Right atrium auricular region (tissue), 2 donors: ENCODE results near the gene BBS4. TPM values are rescaled to one million over a fixed set of nuclear protein-coding genes. Genes with fewer than 3 reads are reported as not detected.
A peak's percentile ranks its signal among the peaks of the same experiment; 100 is the strongest.

ENCODE experiments used
- DNase-seq: peaks from one replicate; pipeline ENCODE4 v3.0.0-alpha.2; 2019; ENCODE audit warnings: low spot score
- H3K27ac ChIP-seq, 2 donors: fragments of 200-600 bp; sonication (generic); 1 replicate in 1 of 2; 2 replicates in 1 of 2; pipeline ENCODE4 v1.5.1; 2016 to 2019
- H3K27me3 ChIP-seq, 2 donors: fragments of 200-600 bp; sonication (generic); one replicate each; pipeline versions ENCODE4 v1.5.1 to v1.6.0; 2017 to 2019
- H3K36me3 ChIP-seq: fragments of 200-600 bp; sonication (generic); one replicate; pipeline ENCODE4 v1.5.1; 2016
- H3K4me1 ChIP-seq, 2 donors: fragments of 200-600 bp; sonication (generic); one replicate each; pipeline versions ENCODE4 v1.5.1 to v1.6.0; 2017 to 2019
- H3K4me3 ChIP-seq, 2 donors: fragments of 200-600 bp; sonication (generic); 1 replicate in 1 of 2; 2 replicates in 1 of 2; pipeline ENCODE4 v1.5.1; 2017 to 2019; ENCODE audit warnings: mild to moderate bottlenecking in 1 of 2, moderate library complexity in 1 of 2
- H3K9me3 ChIP-seq, 2 donors: fragments of 200-600 bp; sonication (generic); one replicate each; pipeline ENCODE4 v1.5.1; 2019
- total RNA-seq, 2 donors: library from RNA; depleted of rRNA; stranded (reverse); fragments of >200 nt; gene quantifications; one replicate each; pipeline ENCODE4 v1.1.0, GENCODE V29; 2016
- TF ChIP-seq, protein P1 (sequence below), 2 donors: fragments of 200-600 bp; sonication (generic); IDR thresholded peaks; one replicate each; pipeline ENCODE4 v1.5.1; 2019; ENCODE audit warnings: antibody characterized with exemption in 2 of 2

BBS4 gene
- total RNA-seq, 2 donors from 2014 or later: 8.0 to 12.1 TPM

DNA sequence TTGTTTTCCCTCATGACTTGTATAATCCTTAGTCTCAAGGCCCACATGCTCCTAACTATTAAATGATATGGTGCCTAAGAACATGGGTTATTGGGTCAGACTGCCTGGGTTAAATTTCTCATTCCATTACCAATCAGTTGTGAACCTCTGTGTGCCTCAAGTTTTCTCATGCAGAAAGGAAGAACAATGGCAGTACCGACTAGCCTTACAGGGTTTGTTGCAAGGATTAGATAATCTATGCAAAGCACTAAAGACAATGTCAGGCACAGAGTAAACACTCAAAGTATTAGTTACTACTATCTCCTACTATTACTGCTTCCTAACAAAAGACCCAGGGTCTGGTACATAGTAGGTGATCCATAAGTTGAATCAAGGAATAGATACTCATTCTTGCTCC lies 85.3 kb downstream of the BBS4 start:
- H3K9me3 ChIP-seq: peaks cover 0 to 16% of the 10 kb centered on the region in 2 donors

DNA sequence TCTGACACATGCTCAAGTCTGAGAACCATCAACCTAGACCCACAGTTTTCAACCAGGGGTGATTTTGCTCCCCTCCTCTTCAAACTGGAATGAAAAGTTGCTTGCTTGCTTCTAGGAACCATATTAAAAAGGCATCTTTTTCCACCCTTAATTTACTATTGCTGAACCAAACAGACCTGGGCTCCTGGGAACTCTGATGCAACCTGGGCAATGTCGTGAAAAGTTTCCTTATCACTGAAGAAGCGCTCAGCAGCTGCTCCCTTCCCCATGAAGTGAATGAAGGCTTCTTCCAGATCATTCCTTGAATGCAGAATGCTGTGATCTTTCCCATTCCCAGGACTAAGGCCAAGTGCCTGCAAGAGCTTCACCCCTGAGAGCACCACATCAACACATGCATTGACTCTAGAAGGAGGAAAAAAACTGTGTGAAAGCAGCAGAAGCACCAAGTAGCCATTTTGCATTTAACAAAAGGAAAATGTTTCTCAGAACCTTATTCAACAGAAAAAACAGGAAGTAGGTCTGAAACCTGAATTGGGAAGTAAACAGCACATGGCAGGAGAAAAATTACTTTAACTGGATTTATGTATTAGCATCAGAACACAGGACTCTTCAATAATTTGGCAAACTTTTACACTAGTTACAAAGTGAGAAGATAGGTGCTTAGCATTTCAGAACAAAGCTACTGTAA lies 88.8 kb downstream of the BBS4 start:
- Histone ChIP-seq H3K27ac (no peak overlapping the region), H3K27me3 (no peaks in the 10 kb centered on the region), H3K4me1 (no peaks in the 10 kb centered on the region), H3K9me3 (no peaks in the 10 kb centered on the region), H3K4me3 (no peak overlapping the region), H3K36me3 (peaks cover 47% of the 10 kb centered on the region)
- DNase-seq: no peak
- TF ChIP-seq, protein P1, sequence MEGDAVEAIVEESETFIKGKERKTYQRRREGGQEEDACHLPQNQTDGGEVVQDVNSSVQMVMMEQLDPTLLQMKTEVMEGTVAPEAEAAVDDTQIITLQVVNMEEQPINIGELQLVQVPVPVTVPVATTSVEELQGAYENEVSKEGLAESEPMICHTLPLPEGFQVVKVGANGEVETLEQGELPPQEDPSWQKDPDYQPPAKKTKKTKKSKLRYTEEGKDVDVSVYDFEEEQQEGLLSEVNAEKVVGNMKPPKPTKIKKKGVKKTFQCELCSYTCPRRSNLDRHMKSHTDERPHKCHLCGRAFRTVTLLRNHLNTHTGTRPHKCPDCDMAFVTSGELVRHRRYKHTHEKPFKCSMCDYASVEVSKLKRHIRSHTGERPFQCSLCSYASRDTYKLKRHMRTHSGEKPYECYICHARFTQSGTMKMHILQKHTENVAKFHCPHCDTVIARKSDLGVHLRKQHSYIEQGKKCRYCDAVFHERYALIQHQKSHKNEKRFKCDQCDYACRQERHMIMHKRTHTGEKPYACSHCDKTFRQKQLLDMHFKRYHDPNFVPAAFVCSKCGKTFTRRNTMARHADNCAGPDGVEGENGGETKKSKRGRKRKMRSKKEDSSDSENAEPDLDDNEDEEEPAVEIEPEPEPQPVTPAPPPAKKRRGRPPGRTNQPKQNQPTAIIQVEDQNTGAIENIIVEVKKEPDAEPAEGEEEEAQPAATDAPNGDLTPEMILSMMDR (IDR thresholded peaks at IDR 0.05): no peak

More for the DNA sequence above, 85.3 kb downstream of the BBS4 start:
- H3K36me3 ChIP-seq: peaks cover 46% of the 10 kb centered on the region
- no peak overlapping the region for H3K27ac ChIP-seq
- H3K4me3 ChIP-seq: no peak overlapping the region
- no peak for DNase-seq
- TF ChIP-seq, protein P1 (IDR thresholded peaks at IDR 0.05): no peak
- H3K4me1 ChIP-seq: no peaks in the 10 kb centered on the region
- no peaks in the 10 kb centered on the region for H3K27me3 ChIP-seq

DNA sequence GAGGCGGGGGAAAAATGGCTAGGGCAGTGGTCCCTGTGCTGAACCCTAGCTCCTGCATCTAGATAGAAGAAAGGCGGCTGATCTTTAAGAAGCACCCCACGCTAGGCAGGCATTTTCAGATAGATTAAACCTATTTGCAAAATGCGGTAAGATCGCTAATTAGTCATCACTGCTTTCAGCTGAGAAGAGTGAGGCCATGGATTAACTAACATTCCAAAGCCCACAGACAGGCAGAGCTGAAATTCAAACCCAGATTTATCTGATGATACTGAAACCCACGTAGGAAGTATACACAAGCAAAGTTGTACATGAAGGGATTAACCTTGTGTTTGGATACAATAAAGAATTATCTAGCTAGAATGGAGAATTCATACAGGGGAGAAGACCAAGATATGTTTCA lies 92.8 kb downstream of the BBS4 start:
- TF ChIP-seq, protein P1 (IDR thresholded peaks at IDR 0.05): no peak
- no peak overlapping the region for H3K27ac ChIP-seq
- H3K36me3 ChIP-seq: peaks cover 19% of the 10 kb centered on the region

DNA sequence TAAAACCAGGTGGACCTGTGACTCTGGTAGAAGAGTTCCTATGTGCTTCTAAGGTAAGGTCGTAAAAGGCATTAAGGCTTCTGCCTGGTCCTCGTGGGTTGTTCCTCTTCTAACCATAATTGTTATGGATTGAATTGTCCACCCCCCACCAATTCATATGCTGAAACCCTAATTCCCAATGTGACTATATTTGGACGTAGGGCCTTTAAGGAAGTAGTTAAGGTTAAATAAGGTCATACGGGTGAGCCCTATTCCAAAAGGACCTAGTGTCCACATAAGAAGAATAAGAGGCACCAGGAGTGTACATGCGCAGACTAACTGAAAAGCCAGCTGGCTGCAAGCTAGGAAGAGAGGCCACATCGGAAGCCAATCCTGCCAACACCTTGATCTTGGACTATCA lies 95.6 kb downstream of the BBS4 start:
- Histone ChIP-seq H3K36me3 (peaks cover 8% of the 10 kb centered on the region), H3K27me3 (no peaks in the 10 kb centered on the region), H3K27ac (no peak overlapping the region), H3K9me3 (no peaks in the 10 kb centered on the region), H3K4me3 (no peak overlapping the region), H3K4me1 (peaks cover 0 to 27% of the 10 kb centered on the region in 2 donors)
- no peak for DNase-seq
- TF ChIP-seq, protein P1 (IDR thresholded peaks at IDR 0.05): no peak

More for the DNA sequence above, 92.8 kb downstream of the BBS4 start:
- H3K4me3 ChIP-seq: no peak overlapping the region
- H3K4me1 ChIP-seq: peaks cover 0 to 20% of the 10 kb centered on the region in 2 donors
- H3K27me3 ChIP-seq: no peaks in the 10 kb centered on the region
- DNase-seq: no peak
- no peaks in the 10 kb centered on the region for H3K9me3 ChIP-seq

DNA sequence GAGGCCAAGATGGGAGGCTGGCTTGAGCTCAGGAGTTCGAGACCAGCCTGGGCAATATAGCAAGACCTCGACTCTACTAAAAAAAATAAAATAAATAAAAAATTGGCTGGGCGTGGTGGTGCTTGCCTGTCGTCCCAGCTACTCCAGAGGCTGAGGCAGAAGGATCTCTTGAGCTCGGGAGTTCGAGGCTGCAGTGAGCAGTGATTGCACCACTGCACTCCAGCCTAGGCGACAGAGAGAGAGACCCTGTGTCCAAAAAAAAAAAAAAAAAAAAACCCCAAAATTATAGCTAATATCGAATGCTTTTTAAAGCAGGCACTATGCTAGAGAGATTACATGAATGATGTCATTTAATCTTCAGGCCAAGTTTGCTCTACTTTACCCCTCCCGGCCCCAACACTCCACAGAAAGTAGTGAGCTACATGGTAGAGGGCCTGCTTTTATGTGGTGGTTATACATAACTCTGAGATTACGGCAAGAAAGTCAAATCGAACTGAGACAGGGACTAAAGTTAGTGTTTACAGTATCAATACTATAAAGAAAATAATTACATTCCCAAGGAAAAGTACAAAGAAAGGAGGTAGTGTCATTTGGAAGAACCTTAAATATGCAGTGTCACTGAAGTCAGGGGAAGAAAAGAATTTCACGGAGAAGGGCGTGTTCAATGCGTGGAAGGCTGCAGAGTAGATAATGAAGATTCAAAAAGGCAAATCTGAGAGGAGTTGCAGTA lies 96.4 kb downstream of the BBS4 start:
- H3K9me3 ChIP-seq: no peaks in the 10 kb centered on the region
- H3K4me1 ChIP-seq: peaks cover 0 to 27% of the 10 kb centered on the region in 2 donors
- peak overlapping the region; percentile 95 to 96 for H3K4me3 ChIP-seq
- H3K27me3 ChIP-seq: no peaks in the 10 kb centered on the region
- H3K36me3 ChIP-seq: peaks cover 8% of the 10 kb centered on the region
- no peak for DNase-seq
- TF ChIP-seq, protein P1 (IDR thresholded peaks at IDR 0.05): no peak
- peak overlapping the region in 1 of 2 donors; percentile 89 for H3K27ac ChIP-seq
